ENCODE results near the gene PYGB.

DNA sequence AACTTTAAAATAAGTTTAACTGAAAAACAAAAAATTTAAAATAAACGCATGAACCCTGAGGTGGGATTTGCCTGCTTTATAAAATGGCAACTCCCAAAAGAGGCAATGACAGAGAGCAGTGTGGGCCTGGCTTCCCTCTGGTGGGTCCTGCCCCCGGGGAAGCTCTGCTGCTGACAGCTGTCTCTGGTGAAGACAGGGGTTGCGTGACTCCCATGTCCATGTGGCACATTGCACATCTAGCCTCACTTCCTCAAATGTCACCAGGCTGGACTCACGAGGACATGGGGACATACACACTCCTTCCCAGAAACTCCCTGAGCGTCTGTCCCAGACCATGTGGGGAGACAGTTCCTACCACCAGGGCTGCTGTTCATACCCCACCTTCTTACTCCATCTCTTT lies 76.5 kb downstream of the PYGB start:
- no peak for TF ChIP-seq CTCF (IDR thresholded peaks at IDR 0.05)
- TF ChIP-seq ZFX (IDR thresholded peaks at IDR 0.05; ENCODE audit: borderline replicate concordance): no peak

All from 22Rv1 (cell line).